Left colon (tissue), 2 donors: Measurements from ENCODE around the gene DOCK4. TPM values are rescaled to one million over a fixed set of nuclear protein-coding genes. Genes with fewer than 3 reads are reported as not detected.

Experiments
- total RNA-seq, 2 donors: library from RNA; stranded (reverse); fragmentation: NEBNext Ultra II Directional; extraction: Animal tissue kit (Norgen Biotek cat#: 25700); gene quantifications; one replicate each; pipeline ENCODE4 v1.2.1, GENCODE V29; 2021
- donor health status: DM: no; HTN: no; CAD: no.
- donor health status: DM: yes; HTN: yes; CAD: no.

DOCK4 gene
- total RNA-seq, 2 donors from 2014 or later = 6.6 to 11.5 TPM

Other genes with a start within 250 kb of the DOCK4 start
- gene ZNF277, start 296 bp upstream of the DOCK4 start, total RNA-seq = 10 to 100 TPM; 20.1 to 22.3 TPM
- 10 to 100 TPM; 32.9 to 60.6 TPM for gene IFRD1, start 244.1 kb upstream of the DOCK4 start, total RNA-seq